Lower leg skin (tissue), 4 donors: ENCODE results near the gene C1QTNF12. TPM values are rescaled to one million over a fixed set of nuclear protein-coding genes. Genes with fewer than 3 reads are reported as not detected.

ENCODE experiments used
- DNase-seq, 2 donors: peaks; one replicate each; pipeline ENCODE4 v3.0.0-alpha.2; 2019; ENCODE audit warnings: low spot score in 2 of 2
- H3K4me3 ChIP-seq: fragments of 200-600 bp; sonication (generic); 2 replicates; pipeline ENCODE4 v1.5.1; 2017; ENCODE audit warnings: mild to moderate bottlenecking, low read depth; ENCODE audit not compliant: poor library complexity, severe bottlenecking
- CTCF ChIP-seq, 3 donors: fragments of 450-650 bp; IDR thresholded peaks; one replicate each; pipeline ENCODE4 v1.5.1; 2016; ENCODE audit warnings: antibody characterized with exemption in 3 of 3, mild to moderate bottlenecking in 3 of 3, moderate library complexity in 2 of 3
- POLR2A ChIP-seq, 2 donors: fragments of 450-650 bp; IDR thresholded peaks; one replicate each; pipeline ENCODE4 v1.6.1; 2016 to 2017; ENCODE audit warnings: antibody characterized with exemption in 2 of 2, mild to moderate bottlenecking in 1 of 2, moderate library complexity in 1 of 2
- WGBS, 2 donors: methylation state at CpG; one replicate each; pipeline ENCODE4 v1.1.5; 2018; 5-methylcytosine and 5-hydroxymethylcytosine counted together
- intact Hi-C: fragments of 100-400 bp; cut with DNase I; formaldehyde crosslinking; loops from one replicate; pipeline ENCODE4 v1.15.0; 2023; ENCODE audit warnings: low total_unique reads
- total RNA-seq, 4 donors: library from RNA; depleted of rRNA; stranded (reverse); fragments of >200 nt; gene quantifications; one replicate each; pipeline ENCODE4 v1.1.0, GENCODE V29; 2016

The C1QTNF12 gene
- total RNA-seq, 4 donors from 2014 or later = 0.46 to 9.8 (median 5.9) TPM; not detected in 1

DNA sequence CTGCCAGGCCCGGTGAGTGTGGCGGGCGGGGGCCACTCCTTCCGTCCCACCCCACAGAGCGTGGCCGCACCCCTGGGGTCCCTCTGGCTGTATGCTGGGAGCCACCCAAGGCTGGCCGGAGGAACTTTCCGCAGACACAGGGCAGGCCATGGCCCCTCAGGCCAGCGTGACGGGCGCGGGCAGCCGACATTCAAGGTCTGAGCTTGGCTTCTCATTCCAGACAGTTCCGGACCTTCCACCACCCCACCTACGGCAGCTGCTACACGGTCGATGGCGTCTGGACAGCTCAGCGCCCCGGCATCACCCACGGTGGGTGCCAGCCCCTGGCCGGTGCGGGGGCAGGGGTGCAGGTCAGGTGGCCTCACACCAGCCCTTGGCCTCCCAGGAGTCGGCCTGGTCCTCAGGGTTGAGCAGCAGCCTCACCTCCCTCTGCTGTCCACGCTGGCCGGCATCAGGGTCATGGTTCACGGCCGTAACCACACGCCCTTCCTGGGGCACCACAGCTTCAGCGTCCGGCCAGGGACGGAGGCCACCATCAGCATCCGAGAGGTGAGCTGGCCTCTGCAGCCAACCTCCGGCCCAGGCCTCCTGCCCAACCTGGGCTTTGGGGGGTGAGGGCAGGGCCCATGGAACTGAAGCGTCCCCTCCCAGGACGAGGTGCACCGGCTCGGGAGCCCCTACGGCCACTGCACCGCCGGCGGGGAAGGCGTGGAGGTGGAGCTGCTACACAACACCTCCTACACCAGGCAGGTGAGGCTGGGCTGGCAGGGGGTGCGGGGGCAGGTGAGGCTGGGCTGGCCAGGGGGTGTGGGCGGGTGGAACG is 41.0 kb upstream of the C1QTNF12 start:
- 75 to 88% methylated on average over 26 to 45 of the region's 46 CpGs for WGBS, 2 donors
- no peak for TF ChIP-seq POLR2A (IDR thresholded peaks at IDR 0.05)
- no peak overlapping the region for H3K4me3 ChIP-seq
- intact Hi-C loops = loop anchor here (2.0 kb wide), 1 partner anchor 167 kb away; no protein-coding TSS in a partner anchor
- DNase-seq = no peak

- 67 to 79% methylated on average over 31 to 32 of the region's 50 CpGs for WGBS, 2 donors
- intact Hi-C loops = loop anchor here (2.0 kb wide), 1 partner anchor 166 kb away; no protein-coding TSS in a partner anchor
- TF ChIP-seq CTCF (IDR thresholded peaks at IDR 0.05) = no peak
- TF ChIP-seq POLR2A (IDR thresholded peaks at IDR 0.05) = no peak
- DNase-seq = no peak
- no peak overlapping the region for H3K4me3 ChIP-seq
Measured at GRCh38 chr1:1286313-1287261, 40.1 kb upstream of the C1QTNF12 start.

DNA sequence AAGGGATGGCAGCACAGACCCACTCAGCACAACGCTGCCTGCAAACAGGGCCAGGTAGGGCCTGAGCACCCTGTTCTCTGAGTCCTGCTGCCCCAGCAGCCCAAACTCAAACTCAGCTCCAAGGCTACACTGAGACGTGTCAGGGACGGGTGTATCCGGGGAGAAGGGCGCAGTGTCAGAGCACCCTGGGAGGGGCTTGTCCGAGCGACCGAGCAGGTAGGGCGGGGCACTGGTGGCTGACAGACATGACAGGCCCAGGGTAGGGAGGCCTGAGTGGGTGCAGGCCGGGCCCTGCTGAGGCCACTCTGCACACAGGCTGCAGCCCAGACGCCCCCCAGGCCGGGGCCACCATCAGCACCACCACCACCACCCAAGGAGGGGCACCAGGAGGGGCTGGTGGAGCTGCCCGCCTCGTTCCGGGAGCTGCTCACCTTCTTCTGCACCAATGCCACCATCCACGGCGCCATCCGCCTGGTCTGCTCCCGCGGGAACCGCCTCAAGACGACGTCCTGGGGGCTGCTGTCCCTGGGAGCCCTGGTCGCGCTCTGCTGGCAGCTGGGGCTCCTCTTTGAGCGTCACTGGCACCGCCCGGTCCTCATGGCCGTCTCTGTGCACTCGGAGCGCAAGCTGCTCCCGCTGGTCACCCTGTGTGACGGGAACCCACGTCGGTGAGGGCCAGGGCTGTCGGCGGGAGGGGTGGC is 39.2 kb upstream of the C1QTNF12 start:
- DNase-seq = no peak
- H3K4me3 ChIP-seq = no peak overlapping the region
- TF ChIP-seq CTCF (IDR thresholded peaks at IDR 0.05) (no peak), POLR2A (IDR thresholded peaks at IDR 0.05) (no peak)
- 63 to 68% methylated on average over 22 to 26 of the region's 37 CpGs for WGBS, 2 donors
- intact Hi-C loops = loop anchor here (2.0 kb wide), 1 partner anchor 165 kb away; no protein-coding TSS in a partner anchor

DNA sequence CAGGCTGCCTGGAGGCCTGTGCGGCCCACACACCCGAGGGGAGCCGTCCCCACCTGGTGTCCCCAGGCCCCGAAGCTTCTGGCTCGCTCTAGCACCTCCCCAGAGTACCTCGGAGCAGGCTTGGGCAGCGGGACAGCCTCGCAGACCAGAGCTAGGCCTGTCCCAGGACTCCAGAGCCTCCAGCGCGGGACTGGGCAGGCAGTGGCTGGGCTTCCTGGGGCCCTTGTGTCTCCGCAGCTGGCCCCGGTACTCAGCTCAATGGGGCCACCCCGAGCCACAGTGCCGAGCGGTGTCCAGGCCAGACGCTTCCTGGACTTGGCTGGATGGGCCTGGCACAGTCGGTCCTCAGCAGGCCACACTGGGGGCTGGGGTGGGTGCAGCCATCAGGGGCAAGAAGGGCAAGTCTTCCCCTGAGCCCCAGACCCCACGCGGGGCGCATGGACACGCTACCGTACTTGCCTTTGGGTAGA is 38.6 kb upstream of the C1QTNF12 start:
- H3K4me3 ChIP-seq = no peak overlapping the region
- 80 to 94% methylated on average over 13 to 18 of the region's 22 CpGs for WGBS, 2 donors
- intact Hi-C loops = no loop called here
- TF ChIP-seq CTCF (IDR thresholded peaks at IDR 0.05) = no peak
- TF ChIP-seq POLR2A (IDR thresholded peaks at IDR 0.05) = no peak
- no peak for DNase-seq

GRCh38 chr1:1284221-1285101 is 37.9 kb upstream of the C1QTNF12 start:
- intact Hi-C loops = no loop called here
- TF ChIP-seq CTCF (IDR thresholded peaks at IDR 0.05) (no peak), POLR2A (IDR thresholded peaks at IDR 0.05) (no peak)
- 72 to 77% methylated on average over 27 to 32 of the region's 32 CpGs for WGBS, 2 donors
- no peak for DNase-seq
- H3K4me3 ChIP-seq = no peak overlapping the region
